Upper lobe of left lung (tissue), 6 donors: ENCODE data around the gene SLC47A1. TPM values are rescaled to one million over a fixed set of nuclear protein-coding genes. Genes with fewer than 3 reads are reported as not detected.
"Not testable (repeated sequence)": the region's sequence is repeated elsewhere in the genome, so short reads cannot be mapped to it uniquely, and the experiment has no call there.

Experiments used
- ATAC-seq, 2 donors: fragments of 200-7000 bp; cut with Tn5 transposase; one replicate each; pipeline ENCODE4 v1.9.1; 2022; ENCODE audit warnings: mild to moderate bottlenecking in 2 of 2, moderate library complexity in 2 of 2; ENCODE audit not compliant: low FRiP score in 2 of 2
- DNase-seq, 2 donors: peaks; one replicate each; pipeline ENCODE4 v3.0.0-alpha.2; 2019 to 2020
- H3K27ac ChIP-seq, 4 donors: fragments of 200-600 bp; sonication (generic); one replicate each; pipeline ENCODE4 v1.5.1; 2016 to 2019
- H3K27me3 ChIP-seq, 4 donors: fragments of 200-600 bp; sonication (generic); one replicate each; pipeline ENCODE4 v1.5.1; 2017 to 2019
- H3K36me3 ChIP-seq, 4 donors: fragments of 200-600 bp; sonication (generic); one replicate each; pipeline ENCODE4 v1.5.1; 2016 to 2019
- H3K4me1 ChIP-seq, 4 donors: fragments of 200-600 bp; sonication (generic); one replicate each; pipeline ENCODE4 v1.5.1; 2018 to 2019
- H3K4me3 ChIP-seq, 4 donors: fragments of 200-600 bp; sonication (generic); one replicate each; pipeline ENCODE4 v1.5.1; 2017 to 2019; ENCODE audit warnings: mild to moderate bottlenecking in 2 of 4, moderate library complexity in 1 of 4
- H3K9me3 ChIP-seq, 4 donors: fragments of 200-600 bp; sonication (generic); one replicate each; pipeline ENCODE4 v1.5.1; 2018 to 2019
- EP300 ChIP-seq, 4 donors: sonication (generic); formaldehyde crosslinking; IDR thresholded peaks; one replicate each; pipeline ENCODE4 v1.5.1; 2017; ENCODE audit warnings: antibody characterized with exemption in 4 of 4, control low read depth in 2 of 4
- POLR2A ChIP-seq, 4 donors: fragments of 450-650 bp; IDR thresholded peaks; one replicate each; pipeline ENCODE4 v1.5.1; 2016 to 2017; ENCODE audit warnings: antibody characterized with exemption in 4 of 4, mild to moderate bottlenecking in 2 of 4
- POLR2AphosphoS5 ChIP-seq, 2 donors: sonication (generic); formaldehyde crosslinking; IDR thresholded peaks; one replicate each; pipeline ENCODE4 v1.5.1; 2017; ENCODE audit warnings: antibody characterized with exemption in 2 of 2
- WGBS, 2 donors: methylation state at CpG; one replicate each; pipeline ENCODE4 v1.1.5; 2017 to 2018; 5-methylcytosine and 5-hydroxymethylcytosine counted together
- total RNA-seq, 6 donors: library from RNA; depleted of rRNA in 4 of 6; stranded (reverse); fragments of >200 nt in 4 of 6; gene quantifications; one replicate each; pipeline versions ENCODE4 v1.1.0 to v1.2.1, GENCODE V29; 2016 to 2021
- TF ChIP-seq, protein P1 (sequence below), 6 experiments: fragments of 450-650 bp in 4 of 6; fragments of 200-600 bp in 2 of 6; sonication (generic) in 2 of 6; IDR thresholded peaks; one replicate each; pipeline ENCODE4 v1.5.1; 2016 to 2019; ENCODE audit warnings: antibody characterized with exemption in 6 of 6
- donor health status: DM: no; HTN: no; CAD: no; lungs with moderate emphysema.
- donor health status: DM: no; HTN: yes; CAD: no; lungs with severe emphysema.

SLC47A1 gene
- total RNA-seq, 6 donors from 2014 or later: 6.9 to 20.8 (median 12.0) TPM

DNA sequence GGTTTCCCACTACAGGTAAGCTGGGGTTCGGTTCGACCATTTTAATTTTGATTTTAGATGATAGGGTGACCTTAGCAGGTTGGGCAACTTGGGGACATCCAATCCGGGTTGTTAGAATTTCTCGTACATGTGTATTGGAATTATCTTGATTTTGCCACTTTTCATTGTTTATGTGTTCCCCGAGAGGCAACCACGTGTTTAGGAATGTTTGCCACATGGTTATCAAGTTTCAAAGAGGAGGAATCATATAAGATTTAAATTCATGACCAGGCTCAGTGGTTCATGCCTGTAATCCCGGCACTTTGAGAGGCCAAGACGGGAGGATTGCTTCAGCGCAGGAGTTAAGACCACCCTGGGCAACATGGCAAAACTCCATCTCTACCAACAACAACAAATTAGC is 10.0 kb upstream of the SLC47A1 start:
- WGBS, 2 donors: 81 to 82% methylated on average over 9 of the region's 9 CpGs
- Histone ChIP-seq H3K9me3 (no peaks in the 10 kb centered on the region), H3K36me3 (no peaks in the 10 kb centered on the region), H3K27ac (no peak overlapping the region), H3K27me3 (no peaks in the 10 kb centered on the region), H3K4me3 (no peak overlapping the region), H3K4me1 (peaks cover 0 to 3% (median 0%) of the 10 kb centered on the region in 4 donors)
- TF ChIP-seq, protein P1, sequence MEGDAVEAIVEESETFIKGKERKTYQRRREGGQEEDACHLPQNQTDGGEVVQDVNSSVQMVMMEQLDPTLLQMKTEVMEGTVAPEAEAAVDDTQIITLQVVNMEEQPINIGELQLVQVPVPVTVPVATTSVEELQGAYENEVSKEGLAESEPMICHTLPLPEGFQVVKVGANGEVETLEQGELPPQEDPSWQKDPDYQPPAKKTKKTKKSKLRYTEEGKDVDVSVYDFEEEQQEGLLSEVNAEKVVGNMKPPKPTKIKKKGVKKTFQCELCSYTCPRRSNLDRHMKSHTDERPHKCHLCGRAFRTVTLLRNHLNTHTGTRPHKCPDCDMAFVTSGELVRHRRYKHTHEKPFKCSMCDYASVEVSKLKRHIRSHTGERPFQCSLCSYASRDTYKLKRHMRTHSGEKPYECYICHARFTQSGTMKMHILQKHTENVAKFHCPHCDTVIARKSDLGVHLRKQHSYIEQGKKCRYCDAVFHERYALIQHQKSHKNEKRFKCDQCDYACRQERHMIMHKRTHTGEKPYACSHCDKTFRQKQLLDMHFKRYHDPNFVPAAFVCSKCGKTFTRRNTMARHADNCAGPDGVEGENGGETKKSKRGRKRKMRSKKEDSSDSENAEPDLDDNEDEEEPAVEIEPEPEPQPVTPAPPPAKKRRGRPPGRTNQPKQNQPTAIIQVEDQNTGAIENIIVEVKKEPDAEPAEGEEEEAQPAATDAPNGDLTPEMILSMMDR (IDR thresholded peaks at IDR 0.05): no peak
- TF ChIP-seq EP300 (IDR thresholded peaks at IDR 0.05): no peak
- no peak for TF ChIP-seq POLR2AphosphoS5 (IDR thresholded peaks at IDR 0.05)
- no peak for TF ChIP-seq POLR2A (IDR thresholded peaks at IDR 0.05)
- DNase-seq (no peak), ATAC-seq (no peak)

DNA sequence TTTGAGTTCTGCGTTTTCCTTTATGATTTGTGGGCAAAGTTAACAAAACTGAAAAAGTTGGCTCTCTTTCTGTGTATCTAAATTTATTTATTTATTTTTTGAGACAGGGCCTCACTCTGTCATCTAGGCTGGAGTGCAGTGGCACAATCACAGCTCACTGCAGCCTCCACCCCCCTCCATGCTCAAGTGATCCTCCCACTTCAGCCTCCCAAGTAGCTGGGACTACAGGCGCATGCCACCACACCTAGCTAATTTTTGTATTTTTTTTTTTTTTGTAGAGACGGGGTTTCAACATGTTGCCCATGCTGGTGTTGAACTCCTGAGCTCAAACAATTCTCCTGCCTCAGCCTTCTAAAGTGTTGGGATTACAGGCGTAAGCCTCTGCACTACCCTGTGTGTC is 6.7 kb upstream of the SLC47A1 start:
- not testable (repeated sequence) for H3K36me3 ChIP-seq, DNase-seq, H3K4me1 ChIP-seq, H3K9me3 ChIP-seq, H3K27ac ChIP-seq, ATAC-seq, H3K4me3 ChIP-seq, H3K27me3 ChIP-seq
- WGBS, 2 donors: 94% methylated on average over 4 of the region's 4 CpGs

DNA sequence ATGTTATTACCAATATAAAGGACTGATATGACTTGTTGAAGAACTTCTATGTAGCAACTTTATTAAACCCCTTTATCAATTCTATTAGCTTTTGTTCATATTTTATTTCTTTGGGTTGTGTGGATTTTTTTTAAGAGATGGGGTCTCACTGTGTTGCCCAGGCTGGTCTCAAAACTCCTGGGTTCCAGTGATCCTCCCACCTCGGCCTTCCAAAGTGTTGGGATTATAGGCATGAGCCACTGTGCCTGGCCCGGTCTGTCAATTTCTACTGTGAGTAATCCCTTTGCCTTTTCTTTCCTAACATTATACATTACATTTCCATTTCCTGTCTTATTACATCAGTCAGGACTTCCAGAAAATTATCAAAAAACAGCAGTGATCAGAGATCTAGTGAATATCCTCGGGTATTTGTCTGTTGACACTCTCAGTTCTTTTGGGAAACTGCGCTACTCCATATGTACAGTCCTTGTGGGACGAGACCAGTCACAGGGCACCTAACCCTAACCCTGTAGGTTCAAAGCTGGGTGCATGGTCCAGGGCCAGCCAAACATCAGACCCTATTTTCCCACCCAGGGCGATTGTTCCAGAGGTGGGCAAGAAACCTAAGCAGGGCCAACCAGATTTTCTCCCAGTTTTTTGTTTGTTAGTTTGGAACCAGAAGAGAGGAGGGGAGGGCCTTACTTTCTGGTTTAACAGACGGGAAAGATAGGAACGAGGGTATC is 1.7 kb upstream of the SLC47A1 start:
- DNase-seq (no peak), ATAC-seq (no peak)
- Histone ChIP-seq H3K27me3 (peaks cover 0 to 13% (median 6%) of the 10 kb centered on the region in 4 donors), H3K4me1 (peaks cover 9 to 23% (median 16%) of the 10 kb centered on the region in 4 donors), H3K27ac (no peak overlapping the region), H3K36me3 (no peaks in the 10 kb centered on the region), H3K4me3 (no peak overlapping the region), H3K9me3 (no peaks in the 10 kb centered on the region)
- TF ChIP-seq EP300 (IDR thresholded peaks at IDR 0.05) (no peak), POLR2A (IDR thresholded peaks at IDR 0.05) (no peak), POLR2AphosphoS5 (IDR thresholded peaks at IDR 0.05) (no peak)
- TF ChIP-seq, protein P1 (IDR thresholded peaks at IDR 0.05): no peak
- 72 to 85% methylated on average over 8 of the region's 8 CpGs for WGBS, 2 donors

DNA sequence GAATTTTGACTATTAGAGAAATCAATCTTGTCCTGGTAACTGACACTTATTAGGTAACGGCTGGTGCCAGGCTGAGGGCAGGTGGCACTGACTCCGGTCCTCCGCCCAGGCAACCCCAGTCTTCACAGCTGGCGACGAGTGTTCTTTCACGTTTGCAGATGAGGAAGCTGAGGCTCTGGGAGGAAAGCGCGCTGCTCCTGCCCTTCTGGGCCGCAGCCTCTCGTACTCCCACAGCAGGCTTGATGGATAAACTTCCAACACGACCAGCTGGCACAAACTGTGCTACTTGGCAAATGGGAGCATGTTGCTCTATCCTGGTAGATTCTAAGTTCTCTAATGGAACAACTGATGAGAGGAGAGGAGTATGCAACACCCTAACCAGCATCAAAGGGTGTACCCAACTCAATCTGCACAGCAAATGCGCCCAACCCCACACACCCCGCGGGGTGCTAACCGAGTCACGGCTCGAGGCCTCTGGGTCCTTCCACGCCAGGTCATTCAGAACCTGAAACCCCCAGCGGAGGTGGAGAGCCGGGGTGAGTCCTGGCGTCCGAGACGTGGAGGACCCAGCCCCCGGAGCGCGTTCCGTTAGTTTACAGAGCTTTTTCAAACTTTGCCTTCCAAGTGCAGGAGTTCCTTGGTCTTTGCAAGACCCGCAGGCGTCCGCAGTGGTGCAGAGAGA is 477 bp upstream of the SLC47A1 start:
- Histone ChIP-seq H3K36me3 (no peaks in the 10 kb centered on the region), H3K4me1 (peaks cover 9 to 23% (median 17%) of the 10 kb centered on the region in 4 donors), H3K9me3 (no peaks in the 10 kb centered on the region), H3K27me3 (peaks cover 0 to 13% (median 6%) of the 10 kb centered on the region in 4 donors), H3K27ac (peak overlapping the region in 1 of 4 donors; percentile 69), H3K4me3 (peak overlapping the region in 3 of 4 donors; percentile 52 to 57 (median 53))
- WGBS, 2 donors: 24 to 84% methylated on average over 9 to 30 of the region's 30 CpGs
- ATAC-seq (peak in 1 of 2 donors; percentile 6), DNase-seq (no peak)
- no peak for TF ChIP-seq POLR2A (IDR thresholded peaks at IDR 0.05)
- TF ChIP-seq POLR2AphosphoS5 (IDR thresholded peaks at IDR 0.05): no peak
- TF ChIP-seq, protein P1 (IDR thresholded peaks at IDR 0.05): no peak
- no peak for TF ChIP-seq EP300 (IDR thresholded peaks at IDR 0.05)

DNA sequence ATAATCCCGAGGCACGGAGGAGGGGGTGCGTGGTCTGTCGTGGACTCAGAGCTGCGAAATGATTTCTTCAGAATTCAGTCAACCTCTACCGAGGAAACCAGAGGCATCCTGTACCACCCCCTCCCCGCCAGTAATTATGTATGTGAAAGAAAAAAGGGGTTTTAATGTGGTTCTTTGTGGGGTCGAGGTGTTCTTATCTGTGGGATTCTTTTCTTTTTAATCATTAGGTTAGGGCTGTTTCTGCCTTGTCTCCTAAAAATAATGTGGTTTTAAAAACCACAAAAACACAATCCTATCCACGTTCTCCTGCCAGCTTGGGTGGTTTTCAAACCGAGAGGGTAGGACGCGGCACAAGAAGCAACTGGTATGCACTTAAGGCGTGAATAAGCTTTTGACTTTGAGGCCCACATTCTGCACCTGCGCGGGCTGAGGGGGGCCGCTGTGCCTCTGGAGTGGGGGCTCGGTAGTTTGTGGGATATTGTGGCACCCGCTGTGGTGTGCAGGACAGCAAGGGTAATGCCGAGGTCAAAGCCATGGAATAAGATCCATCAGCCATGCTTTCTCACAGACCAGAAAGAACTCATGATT is 1.0 kb downstream of the SLC47A1 start:
- no peaks in the 10 kb centered on the region for H3K9me3 ChIP-seq
- ATAC-seq (no peak), DNase-seq (no peak)
- TF ChIP-seq, protein P1 (IDR thresholded peaks at IDR 0.05): no peak
- TF ChIP-seq POLR2AphosphoS5 (IDR thresholded peaks at IDR 0.05): no peak
- peaks cover 0 to 13% (median 6%) of the 10 kb centered on the region in 4 donors for H3K27me3 ChIP-seq
- peaks cover 9 to 28% (median 19%) of the 10 kb centered on the region in 4 donors for H3K4me1 ChIP-seq
- peak overlapping the region in 3 of 4 donors; percentile 52 to 57 (median 53) for H3K4me3 ChIP-seq
- no peak overlapping the region for H3K27ac ChIP-seq
- no peaks in the 10 kb centered on the region for H3K36me3 ChIP-seq
- WGBS, 2 donors: 24 to 35% methylated on average over 19 of the region's 19 CpGs
